HL-60 (cell line): ENCODE data around the gene TANC1.

Source experiments
- CTCF ChIP-seq: IDR thresholded peaks from one replicate; pipeline ENCODE4 v1.5.1; 2011; ENCODE audit warnings: low read length, control low read depth, inconsistent platforms; ENCODE audit not compliant: insufficient read depth
- GABPA ChIP-seq: IDR thresholded peaks from 2 replicates; pipeline ENCODE4 v1.6.1; 2012; ENCODE audit warnings: low read depth
- POLR2AphosphoS5 ChIP-seq: IDR thresholded peaks from 2 replicates; pipeline ENCODE4 v1.6.1; 2012; ENCODE audit warnings: low read depth
- REST ChIP-seq: IDR thresholded peaks from 2 replicates; pipeline ENCODE4 v1.6.1; 2012; ENCODE audit warnings: low read depth; ENCODE audit not compliant: insufficient replicate concordance
- SPI1 ChIP-seq: IDR thresholded peaks from 2 replicates; pipeline ENCODE4 v1.6.1; 2012; ENCODE audit warnings: low read depth, mild to moderate bottlenecking, borderline replicate concordance

- TF ChIP-seq CTCF (no peak), REST (no peak), POLR2AphosphoS5 (no peak), GABPA (no peak), SPI1 (no peak)
Observed at GRCh38 chr2:159111346-159111927, 143.0 kb downstream of the TANC1 start.
